ENCODE data around the gene LGALS9C.
"Not testable (repeated sequence)": the region's sequence is repeated elsewhere in the genome, so short reads cannot be mapped to it uniquely, and the experiment has no call there.

GRCh38 chr17:18477367-18477766 lies 778 bp downstream of the LGALS9C start:
- not testable (repeated sequence) for TF ChIP-seq CTCF (IDR thresholded peaks at IDR 0.05 in 2 of 3, conservative IDR thresholded peaks at IDR 0.05 in 1 of 3; ENCODE audit: borderline replicate concordance in 1 of 3, insufficient read depth in 1 of 3, low read depth in 2 of 3, low read length in 2 of 3); POLR2A (IDR thresholded peaks at IDR 0.05; ENCODE audit: borderline replicate concordance, extremely low read depth, insufficient read depth, insufficient read length); EZH2 (IDR thresholded peaks at IDR 0.05)
